ENCODE data around the gene KCNIP4. TPM values are rescaled to one million over a fixed set of nuclear protein-coding genes. Genes with fewer than 3 reads are reported as not detected.

Gene KCNIP4
- total RNA-seq, 1 donor from 2014 or later = not detected

DNA sequence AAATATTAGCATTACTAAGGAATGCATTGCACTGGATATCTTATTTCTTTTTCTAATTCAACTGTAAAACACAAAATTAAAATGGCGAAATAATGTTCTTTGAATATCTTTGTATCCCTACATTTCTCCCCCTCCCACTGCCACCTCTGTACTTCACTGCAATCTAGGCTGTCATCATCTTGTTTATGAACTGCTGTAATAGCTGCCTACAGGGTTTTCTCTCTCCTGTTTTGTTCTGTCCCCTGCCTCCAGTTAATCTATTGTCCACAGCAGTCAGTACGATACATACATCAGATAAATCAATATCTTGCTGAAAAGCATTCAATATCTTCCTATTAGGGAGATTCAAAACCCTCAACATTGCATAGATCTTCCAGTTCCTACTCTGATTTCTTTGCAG is 528.4 kb downstream of the KCNIP4 start:
- Histone ChIP-seq H3K27me3 (no peaks in the 10 kb centered on the region), H3K36me3 (no peaks in the 10 kb centered on the region), H3K4me3 (no peak overlapping the region), H3K9me3 (no peaks in the 10 kb centered on the region), H3K27ac (no peak overlapping the region), H3K4me1 (no peaks in the 10 kb centered on the region)
- ATAC-seq (no peak), DNase-seq (no peak)
- TF ChIP-seq, protein P1, sequence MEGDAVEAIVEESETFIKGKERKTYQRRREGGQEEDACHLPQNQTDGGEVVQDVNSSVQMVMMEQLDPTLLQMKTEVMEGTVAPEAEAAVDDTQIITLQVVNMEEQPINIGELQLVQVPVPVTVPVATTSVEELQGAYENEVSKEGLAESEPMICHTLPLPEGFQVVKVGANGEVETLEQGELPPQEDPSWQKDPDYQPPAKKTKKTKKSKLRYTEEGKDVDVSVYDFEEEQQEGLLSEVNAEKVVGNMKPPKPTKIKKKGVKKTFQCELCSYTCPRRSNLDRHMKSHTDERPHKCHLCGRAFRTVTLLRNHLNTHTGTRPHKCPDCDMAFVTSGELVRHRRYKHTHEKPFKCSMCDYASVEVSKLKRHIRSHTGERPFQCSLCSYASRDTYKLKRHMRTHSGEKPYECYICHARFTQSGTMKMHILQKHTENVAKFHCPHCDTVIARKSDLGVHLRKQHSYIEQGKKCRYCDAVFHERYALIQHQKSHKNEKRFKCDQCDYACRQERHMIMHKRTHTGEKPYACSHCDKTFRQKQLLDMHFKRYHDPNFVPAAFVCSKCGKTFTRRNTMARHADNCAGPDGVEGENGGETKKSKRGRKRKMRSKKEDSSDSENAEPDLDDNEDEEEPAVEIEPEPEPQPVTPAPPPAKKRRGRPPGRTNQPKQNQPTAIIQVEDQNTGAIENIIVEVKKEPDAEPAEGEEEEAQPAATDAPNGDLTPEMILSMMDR (IDR thresholded peaks at IDR 0.05) = no peak
- intact Hi-C loops (cut with DNase I) = no loop called here

DNA sequence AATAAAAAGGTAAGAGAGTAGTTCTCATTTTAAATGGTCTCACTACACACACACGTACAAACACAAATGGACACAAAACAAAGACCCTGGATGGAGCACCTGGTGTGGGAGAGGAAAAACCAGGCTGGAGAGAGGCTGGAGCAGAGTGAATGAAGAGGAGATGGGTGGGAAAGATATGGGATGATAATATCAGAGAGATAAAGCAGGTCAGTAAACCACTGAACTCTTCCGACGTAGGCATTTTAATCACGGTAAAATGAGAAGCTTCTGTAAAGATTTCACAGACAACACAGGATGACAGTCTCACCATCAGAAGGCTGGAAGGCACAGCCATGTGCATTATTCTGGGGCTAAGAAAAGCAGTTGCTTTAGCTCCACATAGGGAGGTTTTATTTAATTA is 532.8 kb downstream of the KCNIP4 start:
- TF ChIP-seq, protein P1 (IDR thresholded peaks at IDR 0.05) = no peak
- no peak for DNase-seq
- H3K4me1 ChIP-seq = no peaks in the 10 kb centered on the region
- H3K9me3 ChIP-seq = no peaks in the 10 kb centered on the region
- intact Hi-C loops (cut with DNase I) = no loop called here
- no peak overlapping the region for H3K4me3 ChIP-seq
- no peaks in the 10 kb centered on the region for H3K27me3 ChIP-seq
- no peak for ATAC-seq
- H3K27ac ChIP-seq = no peak overlapping the region
- H3K36me3 ChIP-seq = no peaks in the 10 kb centered on the region

DNA sequence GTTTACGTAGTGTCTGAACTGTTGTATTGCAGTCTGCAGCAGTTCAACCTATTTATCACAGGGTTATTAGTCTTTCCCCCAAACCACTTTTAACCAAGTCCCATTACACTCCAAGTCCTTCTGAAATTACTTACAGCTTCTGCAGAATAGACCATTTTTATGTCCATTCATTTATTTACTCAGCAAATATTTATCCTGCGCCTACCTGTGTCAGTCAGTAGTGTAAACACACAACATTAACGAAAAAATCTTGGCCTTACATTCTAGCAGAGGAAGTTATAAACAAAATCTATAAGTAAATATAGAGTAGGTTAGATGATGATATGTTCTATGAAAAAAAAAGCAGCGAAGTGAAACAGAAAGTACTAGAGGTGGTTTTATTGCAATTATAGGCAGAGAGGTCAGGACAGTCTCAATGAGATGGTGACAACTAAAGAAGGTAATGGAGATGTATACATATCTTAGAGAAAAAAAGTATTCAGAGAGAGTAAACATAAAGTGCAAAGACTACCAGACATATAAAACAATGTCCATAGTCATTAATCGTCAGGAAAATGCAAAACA is 534.7 kb downstream of the KCNIP4 start:
- intact Hi-C loops (cut with DNase I) = no loop called here
- no peaks in the 10 kb centered on the region for H3K27me3 ChIP-seq
- no peak overlapping the region for H3K4me3 ChIP-seq
- ATAC-seq (no peak), DNase-seq (no peak)
- no peak overlapping the region for H3K27ac ChIP-seq
- no peaks in the 10 kb centered on the region for H3K36me3 ChIP-seq
- TF ChIP-seq, protein P1 (IDR thresholded peaks at IDR 0.05) = no peak
- H3K9me3 ChIP-seq = no peaks in the 10 kb centered on the region
- no peaks in the 10 kb centered on the region for H3K4me1 ChIP-seq

DNA sequence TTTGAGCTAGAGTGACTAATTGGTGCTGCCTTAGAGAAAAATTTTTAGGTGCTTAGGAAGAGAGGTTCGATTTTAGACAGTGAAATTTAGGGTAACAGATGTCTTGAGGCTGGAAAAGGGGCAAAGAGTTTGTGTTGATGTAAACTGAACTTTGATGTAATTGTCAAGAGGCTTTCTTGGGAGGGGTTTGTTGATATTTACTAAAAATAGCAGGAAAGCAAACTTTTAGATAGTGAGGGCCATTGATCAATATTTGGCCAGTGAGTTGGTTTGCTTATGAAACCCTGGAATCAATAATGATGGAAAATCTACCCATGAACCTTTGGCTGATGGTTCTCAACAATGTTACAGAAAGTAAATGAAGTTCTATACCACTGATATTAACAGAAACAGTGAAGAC is 537.5 kb downstream of the KCNIP4 start:
- Histone ChIP-seq H3K36me3 (no peaks in the 10 kb centered on the region), H3K27ac (no peak overlapping the region), H3K4me1 (no peaks in the 10 kb centered on the region), H3K4me3 (no peak overlapping the region), H3K27me3 (no peaks in the 10 kb centered on the region), H3K9me3 (no peaks in the 10 kb centered on the region)
- TF ChIP-seq, protein P1 (IDR thresholded peaks at IDR 0.05) = no peak
- intact Hi-C loops (cut with DNase I) = no loop called here
- DNase-seq (no peak), ATAC-seq (no peak)

DNA sequence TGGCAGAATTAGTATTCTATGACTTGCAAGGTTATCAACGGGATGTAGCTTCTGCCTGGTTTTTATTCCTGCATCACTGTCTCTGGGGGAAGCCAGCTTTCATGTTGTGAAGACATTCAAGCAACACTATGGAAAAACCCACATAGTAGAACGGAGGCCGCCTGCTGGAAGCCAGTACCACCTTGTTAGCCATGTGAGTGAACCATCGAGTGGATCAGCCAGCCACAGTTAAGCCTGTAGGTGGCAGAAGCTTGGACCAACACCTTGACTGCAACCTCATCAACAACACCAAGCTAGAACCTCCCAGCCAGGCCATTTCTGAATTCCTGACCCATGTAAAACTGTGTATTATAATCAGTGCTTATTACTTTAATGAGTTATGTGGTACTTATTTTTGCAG is 538.2 kb downstream of the KCNIP4 start:
- intact Hi-C loops (cut with DNase I) = no loop called here
- no peaks in the 10 kb centered on the region for H3K27me3 ChIP-seq

More for the DNA sequence above, 538.2 kb downstream of the KCNIP4 start:
- no peaks in the 10 kb centered on the region for H3K4me1 ChIP-seq
- H3K4me3 ChIP-seq = no peak overlapping the region
- ATAC-seq (no peak), DNase-seq (no peak)
- H3K27ac ChIP-seq = no peak overlapping the region
- TF ChIP-seq, protein P1 (IDR thresholded peaks at IDR 0.05) = no peak
- H3K36me3 ChIP-seq = no peaks in the 10 kb centered on the region
- no peaks in the 10 kb centered on the region for H3K9me3 ChIP-seq

All from upper lobe of right lung (tissue), 1 donor.